Sciatic nerve (tissue), 2 donors: Measurements from ENCODE around the gene BDH1. TPM values are rescaled to one million over a fixed set of nuclear protein-coding genes. Genes with fewer than 3 reads are reported as not detected.

Experiments
- ATAC-seq: fragments of 200-7000 bp; cut with Tn5 transposase; one replicate; pipeline ENCODE4 v1.9.1; 2020; ENCODE audit warnings: mild to moderate bottlenecking, moderate library complexity
- DNase-seq: peaks from one replicate; pipeline ENCODE4 v3.0.0-alpha.2; 2020; ENCODE audit warnings: low spot score
- intact Hi-C: fragments of 100-400 bp; cut with DNase I; formaldehyde crosslinking; loops from one replicate; pipeline ENCODE4 v1.14.2; 2022
- total RNA-seq: library from RNA; stranded (reverse); fragmentation: NEBNext Ultra II Directional; extraction: Animal tissue kit (Norgen Biotek cat#: 25700); gene quantifications from one replicate; pipeline ENCODE4 v1.2.1, GENCODE V29; 2021
- donor health status: DM: no; HTN: no; CAD: no.
- donor health status: DM: no; HTN: no; CAD: no.

Gene BDH1
- total RNA-seq, 1 donor from 2014 or later, result 9.7 TPM

DNA sequence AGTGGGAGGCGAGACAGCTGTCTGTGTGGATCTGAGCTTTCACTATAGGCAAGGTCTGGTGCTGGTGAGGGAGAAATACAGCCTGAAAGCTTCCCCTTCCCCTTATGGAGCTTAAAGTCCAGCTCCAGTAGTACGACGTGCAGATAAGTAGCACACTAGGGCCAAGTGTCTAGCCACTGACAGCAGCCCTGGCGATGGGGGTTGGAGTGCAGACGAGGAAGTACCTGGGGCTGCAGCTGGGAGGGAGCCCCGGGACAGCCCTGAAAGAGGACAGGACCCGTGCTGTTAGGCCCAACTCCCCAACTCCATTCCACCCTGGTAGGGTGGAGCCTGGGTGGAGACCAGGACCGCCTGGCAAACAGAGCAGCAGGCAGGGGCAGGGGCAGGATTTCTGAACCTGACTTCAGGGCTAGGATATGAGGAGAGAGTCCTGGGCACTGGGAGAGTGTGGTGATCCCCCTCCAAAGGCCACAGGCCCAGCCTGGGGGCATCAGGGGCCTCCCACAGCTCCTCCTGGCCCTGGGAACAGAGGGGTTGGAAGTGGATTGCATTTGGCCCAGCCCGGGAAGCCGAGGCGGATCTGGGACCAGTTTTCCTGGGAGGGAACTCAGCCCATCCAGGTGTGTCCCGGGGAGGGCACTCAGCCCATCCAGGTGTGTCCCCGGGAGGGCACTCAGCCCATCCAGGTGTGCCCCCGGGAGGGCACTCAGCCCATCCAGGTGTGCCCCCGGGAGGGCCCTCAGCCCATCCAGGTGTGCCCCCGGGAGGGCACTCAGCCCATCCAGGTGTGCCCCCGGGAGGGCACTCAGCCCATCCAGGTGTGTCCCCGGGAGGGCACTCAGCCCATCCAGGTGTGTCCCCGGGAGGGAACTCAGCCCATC, 42.8 kb downstream of the BDH1 start:
- intact Hi-C loops, result no loop called here
- no peak for DNase-seq
- ATAC-seq, result no peak

DNA sequence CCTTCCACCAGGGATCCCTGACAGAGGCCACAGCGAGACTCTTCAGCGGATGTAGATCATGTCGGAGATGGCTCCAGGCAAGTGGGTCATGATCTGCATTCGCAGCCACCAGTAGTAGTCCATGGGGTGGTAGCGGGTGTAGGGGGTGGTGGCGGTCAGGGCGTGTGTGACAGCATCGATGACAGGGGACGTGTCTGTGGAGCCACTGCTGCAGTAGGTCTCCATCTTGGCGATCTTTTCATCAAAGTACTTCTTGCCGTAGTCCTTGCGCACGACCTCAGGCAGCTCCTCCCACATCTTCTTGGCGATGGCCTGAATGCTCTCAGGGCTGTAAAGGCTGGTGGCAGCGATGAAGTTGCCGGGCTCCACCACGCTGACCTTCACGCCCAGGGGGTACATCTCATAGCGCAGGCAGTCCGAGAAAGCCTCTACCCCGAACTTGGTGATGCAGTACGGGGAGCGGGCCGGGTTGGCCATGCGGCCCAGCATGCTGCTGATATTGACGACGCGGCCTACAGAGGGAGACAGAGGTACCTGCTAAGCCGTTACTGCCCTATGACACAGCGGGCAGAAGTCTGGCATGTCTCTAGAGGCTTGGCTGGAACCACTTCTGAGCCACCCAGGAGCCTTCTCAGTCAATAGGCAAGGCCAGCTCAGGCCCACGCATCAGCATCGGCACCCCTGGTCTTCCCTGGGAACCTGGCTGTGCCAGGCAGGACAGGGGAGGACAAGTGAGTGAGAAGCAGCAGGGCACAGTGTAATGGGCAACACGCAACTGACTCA, 43.7 kb downstream of the BDH1 start:
- intact Hi-C loops, result loop anchor here (2.0 kb wide), 1 partner anchor 255 kb away; no protein-coding TSS in a partner anchor
- DNase-seq (no peak), ATAC-seq (no peak)

DNA sequence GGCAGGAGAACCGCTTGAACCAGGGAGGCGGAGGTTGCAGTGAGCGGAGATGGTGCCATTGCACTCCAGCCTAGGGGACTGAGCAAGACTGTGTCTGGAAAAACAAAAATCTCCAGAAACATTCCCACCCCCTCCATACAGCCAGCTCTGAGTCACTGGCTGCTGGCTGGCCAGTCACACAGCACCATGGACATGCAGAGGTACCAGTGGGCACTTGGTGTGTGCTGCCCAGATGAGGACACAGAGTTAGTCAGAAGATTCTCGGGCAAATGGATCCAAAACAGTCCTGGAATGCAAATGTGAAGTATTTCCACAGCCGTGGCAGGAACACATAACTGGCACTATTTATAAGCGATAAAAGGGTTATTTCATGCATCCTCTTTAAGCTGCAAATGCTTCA, 44.6 kb downstream of the BDH1 start:
- DNase-seq, result no peak
- intact Hi-C loops, result loop anchor here (2.0 kb wide), 1 partner anchor 254 kb away; no protein-coding TSS in a partner anchor
- no peak for ATAC-seq

DNA sequence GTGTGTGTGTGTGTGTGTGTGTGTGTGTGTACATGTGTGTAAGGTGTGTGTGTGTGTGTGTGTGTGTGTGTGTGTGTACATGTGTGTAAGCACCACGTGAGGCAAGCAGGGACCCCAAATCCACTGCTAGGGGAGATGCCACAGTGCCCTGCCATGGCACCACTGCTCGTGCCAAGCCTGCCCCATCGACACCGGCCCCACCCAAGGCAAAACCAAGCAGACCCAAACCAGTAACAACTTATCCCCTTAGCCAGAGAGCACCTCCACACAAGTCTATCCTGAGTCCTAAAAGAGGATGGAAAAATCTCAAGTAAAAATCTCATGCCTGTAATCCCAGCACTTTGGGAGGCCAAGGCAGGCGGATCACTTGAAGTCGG, 45.1 kb downstream of the BDH1 start:
- ATAC-seq, result no peak
- intact Hi-C loops, result loop anchor here (2.0 kb wide), 1 partner anchor 254 kb away; no protein-coding TSS in a partner anchor
- DNase-seq, result no peak

DNA sequence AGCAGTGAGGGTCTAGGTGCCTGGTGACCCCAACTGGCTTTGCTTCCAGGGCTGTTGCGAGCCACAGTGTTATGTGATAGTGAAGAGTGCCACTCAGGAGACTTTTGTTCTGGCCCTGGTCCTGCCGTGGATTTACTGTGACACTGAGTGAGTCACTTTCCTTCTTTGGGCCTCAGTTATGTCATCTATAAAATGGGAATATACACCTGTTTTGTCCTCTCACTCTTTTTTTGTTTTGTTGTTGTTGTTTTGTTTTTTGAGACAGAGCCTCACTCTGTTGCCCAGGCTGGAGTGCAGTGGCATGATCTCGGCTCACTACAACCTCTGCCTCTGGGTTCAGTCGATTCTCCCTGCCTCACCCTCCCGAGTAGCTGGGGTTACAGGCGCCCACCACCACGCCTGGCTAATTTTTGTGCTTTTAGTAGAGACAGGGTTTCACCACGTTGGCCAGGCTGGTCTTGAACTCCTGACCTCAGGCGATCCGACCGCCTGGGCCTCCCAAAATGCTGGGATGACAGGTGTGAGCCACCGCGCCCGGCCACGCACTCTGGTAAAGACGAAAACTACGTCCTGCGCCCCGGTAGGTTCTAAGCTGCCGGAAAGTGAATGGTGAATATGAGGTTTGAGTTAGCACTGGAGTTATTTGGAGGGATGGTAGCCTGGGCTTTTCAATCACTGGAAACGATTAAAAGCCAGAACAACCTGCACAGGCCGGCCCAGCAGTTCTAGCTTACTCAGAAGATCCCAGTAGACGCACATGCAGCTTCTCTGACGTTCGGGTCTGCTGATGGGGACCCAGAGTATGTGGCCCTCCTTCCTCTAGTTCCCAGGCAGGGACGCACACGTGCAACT, 46.6 kb downstream of the BDH1 start:
- intact Hi-C loops, result no loop called here
- ATAC-seq (peak; percentile 29), DNase-seq (no peak)

DNA sequence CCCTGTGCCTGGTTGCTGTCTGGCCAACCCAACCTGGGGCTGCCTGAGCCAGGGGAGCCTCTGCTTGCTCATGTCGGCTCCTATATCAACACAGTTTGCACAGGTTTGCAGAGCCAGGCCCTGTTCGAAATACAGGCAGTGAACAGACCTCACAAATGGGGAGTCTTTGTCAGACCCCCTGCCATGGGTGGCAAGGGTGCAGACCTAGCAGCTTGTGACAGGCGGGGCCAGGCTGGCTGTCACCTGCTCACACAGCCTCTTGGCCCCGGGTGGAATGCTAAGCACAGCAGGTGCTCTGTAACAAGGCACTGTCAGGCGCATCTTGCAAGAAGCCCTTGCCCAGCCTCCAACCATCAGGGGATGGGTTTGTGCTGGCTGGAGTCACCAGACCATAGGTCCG, 47.3 kb downstream of the BDH1 start:
- no peak for ATAC-seq
- intact Hi-C loops, result no loop called here

DNA sequence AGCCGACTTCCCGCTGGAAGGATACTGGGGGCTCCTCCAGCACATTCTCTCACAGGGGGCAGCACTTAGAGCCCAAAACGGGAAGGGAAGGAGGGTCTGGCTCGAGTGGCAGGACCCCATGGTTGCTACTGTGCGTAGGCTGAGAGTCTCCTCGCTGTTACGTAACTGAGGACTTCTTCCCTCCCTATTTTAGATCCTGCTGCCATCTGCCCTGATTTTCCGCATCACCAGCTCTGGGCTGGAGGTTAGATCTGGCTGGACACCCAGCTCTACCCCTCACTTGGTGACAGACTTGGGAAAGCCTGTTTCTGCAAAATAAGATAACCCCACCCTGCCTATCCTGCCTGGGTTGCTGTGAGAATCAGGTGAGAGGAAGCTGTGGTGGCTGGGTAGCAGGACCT, 47.7 kb downstream of the BDH1 start:
- ATAC-seq (no peak), DNase-seq (no peak)
- intact Hi-C loops, result no loop called here

More for the DNA sequence above, 47.3 kb downstream of the BDH1 start:
- no peak for DNase-seq

DNA sequence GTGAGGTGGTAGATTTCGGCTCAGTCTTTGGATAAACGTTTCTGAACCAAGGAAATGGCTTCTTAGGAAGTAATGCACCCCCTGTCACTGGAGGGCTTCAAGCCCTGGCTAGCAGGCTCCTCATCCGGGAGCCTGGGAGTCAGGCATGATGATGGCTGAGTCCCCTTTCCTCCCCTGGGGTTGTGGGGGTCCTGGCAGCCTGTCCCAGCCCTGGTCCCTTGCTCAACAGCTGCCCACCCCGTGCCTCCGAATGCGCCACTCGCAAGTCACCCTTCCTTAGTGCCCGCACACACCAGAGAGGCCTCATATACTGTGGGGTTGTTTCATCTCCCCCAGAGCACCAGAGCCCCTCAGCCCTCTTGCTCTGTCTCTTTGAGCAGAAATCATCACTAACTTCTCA, 48.2 kb downstream of the BDH1 start:
- ATAC-seq (no peak), DNase-seq (no peak)
- intact Hi-C loops, result no loop called here

DNA sequence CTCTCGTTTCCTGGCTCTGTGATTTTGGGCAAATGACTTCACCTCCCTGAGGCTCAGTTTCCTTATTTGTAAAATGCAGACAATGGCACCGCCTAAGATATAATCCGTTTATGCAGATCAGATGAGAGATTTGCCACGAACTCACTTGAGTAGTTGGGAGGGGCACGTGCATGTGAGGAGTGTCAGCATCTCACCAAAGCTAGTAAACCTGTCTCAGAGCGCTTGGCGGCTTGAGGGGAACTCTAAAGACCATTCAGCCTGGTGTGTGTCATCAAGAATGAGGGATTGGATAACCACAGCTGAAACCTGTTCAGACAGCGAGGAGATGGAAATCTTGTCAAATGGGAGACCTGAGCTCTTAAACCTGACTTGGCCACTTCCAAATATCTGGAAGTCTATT, 48.7 kb downstream of the BDH1 start:
- intact Hi-C loops, result no loop called here
- DNase-seq, result no peak
- no peak for ATAC-seq

DNA sequence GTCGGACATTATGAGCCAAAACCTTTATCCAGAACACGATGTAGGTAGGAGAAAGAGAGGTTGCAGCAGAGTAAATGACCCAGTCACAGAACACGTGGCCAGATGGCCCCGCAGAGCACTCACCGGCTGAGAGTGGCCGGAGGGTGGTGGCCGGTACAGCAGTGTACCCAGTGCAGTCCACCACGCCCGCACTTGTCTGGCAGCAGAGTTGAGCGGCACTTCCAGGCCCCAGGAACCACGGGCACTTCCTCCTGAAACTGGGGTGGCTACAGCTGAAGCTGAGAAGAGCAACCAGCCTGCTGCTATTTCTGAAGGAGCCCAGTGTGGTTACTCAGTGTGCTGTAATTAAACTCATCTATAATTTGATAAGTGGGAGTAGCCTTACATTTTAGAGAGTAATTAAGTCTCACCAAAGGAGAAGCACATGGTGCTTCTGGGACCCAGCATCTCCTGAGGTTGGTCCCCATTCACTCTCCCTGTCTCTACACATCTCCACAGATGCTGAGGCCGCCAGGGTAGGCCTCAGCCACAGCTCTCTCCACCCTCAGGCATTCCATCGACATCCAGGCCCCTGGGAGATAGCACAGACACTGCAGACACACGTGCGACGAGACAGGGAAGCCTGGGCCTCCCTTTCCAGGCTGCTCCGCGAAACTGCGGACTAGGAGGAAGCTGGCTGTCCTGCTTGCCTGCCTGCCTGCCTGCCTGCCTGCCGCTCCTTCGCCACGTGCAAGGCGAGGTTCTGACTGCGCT, 49.8 kb downstream of the BDH1 start:
- DNase-seq, result no peak
- no peak for ATAC-seq
- intact Hi-C loops, result no loop called here

DNA sequence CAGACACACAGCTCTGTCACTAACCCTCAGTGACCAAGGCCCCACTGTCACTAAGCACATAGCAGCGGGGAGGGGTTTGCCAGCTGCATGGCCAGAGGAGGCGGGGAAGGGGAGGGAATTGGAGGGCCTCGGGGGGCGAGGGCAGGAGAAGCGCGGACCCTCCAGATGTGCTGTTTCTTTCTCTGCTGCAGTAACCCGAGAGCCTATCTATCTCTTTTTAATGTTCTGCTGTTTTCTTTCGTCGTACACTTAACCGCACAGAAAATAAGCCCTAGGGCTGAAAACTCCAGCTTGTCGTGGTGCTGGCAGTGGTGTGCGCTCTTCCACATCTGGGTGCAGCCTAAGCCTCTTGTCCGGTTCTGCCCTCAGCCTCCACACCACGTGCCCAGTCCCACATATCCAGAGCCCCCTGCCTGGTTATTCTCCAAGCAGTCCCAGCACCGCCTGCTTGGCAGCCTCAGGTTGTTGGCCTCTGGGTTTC, 51.1 kb downstream of the BDH1 start:
- DNase-seq (no peak), ATAC-seq (peak; percentile 13)
- intact Hi-C loops, result no loop called here

DNA sequence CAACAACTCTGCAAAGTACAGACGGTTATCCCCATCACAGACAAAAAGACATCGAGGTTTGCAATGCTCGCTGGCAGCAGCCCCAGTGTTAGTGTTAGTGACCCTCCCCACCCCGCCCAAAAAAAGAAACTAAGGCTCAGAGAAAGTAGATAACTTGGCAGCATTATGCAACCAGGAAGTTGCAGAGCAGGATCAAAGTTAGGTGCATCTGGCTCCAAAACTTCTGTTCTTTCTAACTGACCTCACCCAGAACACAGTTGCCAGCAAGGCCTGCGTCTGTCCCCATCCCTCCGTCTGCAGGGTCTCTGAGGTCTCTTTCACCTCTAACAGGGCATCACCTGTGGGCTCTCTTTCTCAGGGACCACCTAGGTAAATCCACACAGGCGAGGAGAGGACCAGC, 51.5 kb downstream of the BDH1 start:
- intact Hi-C loops, result no loop called here
- DNase-seq (no peak), ATAC-seq (peak; percentile 55)

DNA sequence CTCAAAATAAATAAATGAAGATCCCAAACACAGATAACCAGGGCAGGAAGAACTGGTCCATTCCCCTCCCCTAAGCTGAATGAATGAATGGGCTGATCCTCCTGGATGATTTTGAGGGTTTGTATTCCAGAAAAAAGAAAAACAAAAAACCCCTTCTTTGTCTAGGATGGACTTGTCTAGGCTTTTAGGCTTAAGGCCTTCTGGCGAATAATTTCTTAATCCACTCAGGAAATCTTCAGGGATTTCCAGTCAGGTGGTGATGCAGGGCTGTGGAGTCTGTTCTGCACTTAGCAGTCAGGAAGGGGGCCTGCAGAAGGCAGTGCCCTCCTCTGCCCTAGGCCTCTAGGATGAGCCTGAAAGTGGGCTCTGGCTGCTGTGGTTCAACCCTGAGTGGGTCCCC, 52.1 kb downstream of the BDH1 start:
- intact Hi-C loops, result no loop called here
- no peak for DNase-seq
- peak; percentile 16 for ATAC-seq

DNA sequence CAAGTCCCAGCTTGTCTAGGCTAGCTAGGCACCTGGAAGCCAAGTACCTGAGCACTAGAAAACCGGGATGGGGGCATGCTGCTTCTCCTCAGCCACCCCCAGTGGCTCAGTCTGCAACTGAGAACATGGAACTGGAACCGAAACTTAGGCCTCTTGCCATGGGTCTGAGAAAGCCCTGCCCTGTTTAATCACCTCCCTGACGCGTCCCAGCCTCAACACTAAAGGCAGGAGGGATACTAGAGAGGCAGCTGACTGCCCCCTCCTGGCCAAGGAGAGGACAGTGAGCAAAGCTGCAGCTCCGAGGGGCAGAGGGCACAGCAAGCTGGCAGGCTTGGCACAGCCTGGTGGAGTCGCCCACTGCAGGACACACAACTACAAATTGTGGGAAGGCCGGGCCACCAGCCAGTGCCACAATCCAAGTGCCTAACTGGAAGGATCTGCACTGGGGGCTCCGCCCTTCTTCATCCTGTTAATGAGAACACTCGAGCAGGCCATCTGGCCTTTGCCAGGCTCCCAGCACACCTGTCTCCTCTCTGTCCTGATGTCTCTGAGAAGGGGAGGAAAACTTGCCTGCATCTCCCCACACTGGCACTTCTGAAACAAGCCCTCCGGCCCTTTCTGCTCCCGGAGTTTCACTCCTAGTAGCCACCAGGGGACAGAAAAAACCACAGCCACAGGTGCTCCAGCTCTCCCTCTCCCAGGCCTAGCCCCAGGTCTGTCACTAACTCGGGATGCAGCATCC, 53.7 kb downstream of the BDH1 start:
- ATAC-seq, result peak; percentile 44
- intact Hi-C loops, result no loop called here
- DNase-seq, result no peak

DNA sequence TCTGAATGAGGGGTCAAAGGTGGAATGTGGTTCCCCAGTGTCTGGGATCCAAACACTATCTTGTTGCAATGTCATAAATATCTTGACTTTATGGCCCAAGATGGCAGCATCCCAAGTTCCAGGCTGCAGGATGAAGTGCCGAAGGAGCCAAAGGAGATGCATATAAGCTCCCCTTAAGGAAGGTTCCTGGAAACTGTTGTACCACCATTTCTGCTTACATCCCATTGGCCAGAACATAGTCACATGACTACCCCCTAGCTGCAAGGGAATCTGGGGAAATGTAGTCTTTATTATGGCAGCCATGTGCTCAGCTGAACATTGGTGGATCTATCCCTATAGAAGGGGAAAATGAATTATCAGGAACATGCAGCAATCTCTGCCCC, 54.3 kb downstream of the BDH1 start:
- intact Hi-C loops, result no loop called here
- ATAC-seq (no peak), DNase-seq (no peak)

DNA sequence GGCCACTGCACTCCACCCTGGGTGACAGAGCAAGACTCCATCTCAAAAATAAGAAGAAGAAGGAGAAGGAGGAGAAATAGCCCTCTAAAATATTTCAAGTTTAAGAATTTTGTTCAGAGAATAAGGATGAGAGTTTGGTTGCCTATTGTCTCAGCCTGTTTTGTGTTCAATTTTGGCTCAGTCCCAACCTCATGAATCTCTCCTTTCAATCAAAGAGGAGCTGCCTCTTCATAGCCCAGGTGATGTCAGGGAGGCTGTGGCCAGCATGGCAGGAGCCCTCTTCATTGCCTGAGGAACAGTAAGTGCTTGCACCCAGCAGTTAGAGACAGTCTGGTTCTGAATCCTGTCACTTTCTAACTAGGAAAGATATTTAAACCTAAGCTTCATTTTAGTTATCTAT, 55.0 kb downstream of the BDH1 start:
- intact Hi-C loops, result no loop called here
- DNase-seq (no peak), ATAC-seq (no peak)

DNA sequence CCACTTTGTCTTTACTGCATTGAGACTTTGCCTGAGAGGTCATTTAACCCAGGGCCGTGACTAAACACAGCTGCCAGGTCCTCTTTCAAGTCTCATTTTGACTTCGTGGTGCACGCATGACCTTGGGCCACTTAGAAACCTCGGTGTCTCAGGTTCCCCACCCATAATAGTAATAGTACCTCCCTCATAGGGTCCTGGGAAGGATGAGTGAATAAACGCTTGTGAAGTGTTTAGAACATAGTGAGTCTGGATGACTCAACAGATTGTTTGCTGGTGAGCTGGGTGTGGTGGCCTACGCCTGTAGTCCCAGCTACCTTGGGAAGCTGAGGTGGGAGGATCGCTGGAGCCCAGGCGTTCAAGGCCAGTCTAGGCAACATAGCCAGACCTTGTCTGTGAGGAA, 56.3 kb downstream of the BDH1 start:
- intact Hi-C loops, result no loop called here
- DNase-seq, result no peak
- no peak for ATAC-seq
